GM21526 (cell line): ENCODE results near the gene CCNB2.
"Not testable (repeated sequence)": the region's sequence is repeated elsewhere in the genome, so short reads cannot be mapped to it uniquely, and the experiment has no call there.

Experiments used
- ATAC-seq: cut with Tn5 transposase; IDR thresholded peaks from one replicate; pipeline ENCODE4 v1.9.1; 2021; ENCODE audit warnings: moderate library complexity; ENCODE audit not compliant: unreplicated experiment, low FRiP score

The CCNB2 gene

DNA sequence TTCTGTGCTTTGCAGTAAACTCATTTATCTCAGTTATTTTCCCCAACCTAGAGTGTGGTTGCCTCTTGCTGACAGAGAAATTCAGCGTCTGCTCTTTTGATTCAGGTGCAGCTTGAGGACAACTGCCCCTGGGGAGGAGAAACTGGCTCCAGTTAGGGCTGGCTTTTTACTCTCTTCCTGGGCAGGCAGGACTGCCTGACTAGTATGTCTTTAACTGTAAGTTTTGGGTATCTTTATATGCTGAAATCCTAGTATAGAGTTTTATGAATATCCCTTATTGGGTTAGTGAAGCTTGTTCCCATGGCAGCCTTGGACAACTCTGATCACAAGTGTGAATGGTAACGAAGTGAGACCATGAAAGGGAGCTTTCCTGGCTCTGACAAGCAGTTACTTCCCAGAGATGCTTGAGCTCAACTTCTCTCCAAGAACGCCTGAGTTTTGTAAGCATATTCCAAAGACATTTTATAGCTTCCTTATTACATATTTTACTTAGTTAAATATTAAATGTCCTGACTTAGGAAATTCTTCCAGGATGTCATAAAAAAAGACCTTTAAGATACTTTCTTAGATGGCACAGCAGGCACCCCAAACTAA is 27.1 kb downstream of the CCNB2 start:
- ATAC-seq: no peak

DNA sequence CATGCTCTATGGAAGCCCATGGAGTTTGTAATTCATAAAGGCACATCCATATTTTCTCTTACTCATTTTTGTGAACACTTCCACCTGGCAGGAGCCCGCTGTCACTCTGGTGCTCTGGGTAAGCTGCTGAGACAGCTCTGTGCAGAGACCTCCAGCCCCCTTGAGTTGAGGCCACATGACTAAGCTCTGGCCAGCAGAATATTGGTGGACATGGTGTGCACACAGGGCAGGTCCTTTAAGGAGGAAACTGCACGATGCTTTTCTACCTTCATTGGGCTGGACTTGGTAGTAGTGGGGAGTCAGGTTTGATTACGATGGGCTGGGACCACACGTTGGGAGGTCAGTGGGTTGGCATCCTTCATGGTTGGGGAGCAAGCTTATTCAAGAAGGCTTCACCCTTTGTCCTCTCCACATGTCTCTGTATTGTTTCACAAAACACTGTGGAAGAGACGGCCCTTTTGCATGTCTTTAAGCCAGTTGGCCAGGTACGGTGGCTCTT is 29.0 kb downstream of the CCNB2 start:
- ATAC-seq: no peak

DNA sequence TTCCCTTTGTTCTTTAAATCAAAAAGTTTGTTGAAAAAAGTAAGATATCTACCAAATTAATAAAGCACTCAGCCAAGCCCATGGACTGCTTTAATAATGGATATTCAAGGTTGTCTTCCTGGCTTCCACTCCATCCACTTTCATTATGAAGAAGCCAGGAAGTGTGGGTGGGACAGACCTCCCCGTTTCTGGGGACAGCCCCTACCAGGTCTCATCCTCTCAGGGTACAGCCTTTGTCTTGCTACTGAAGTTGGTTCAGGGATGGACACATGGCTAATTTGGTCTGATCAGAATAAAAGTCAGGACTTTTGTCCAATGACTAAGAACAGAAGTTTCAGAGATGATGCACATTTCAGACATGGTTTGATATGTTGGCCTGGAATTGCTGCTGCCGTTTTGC is 32.6 kb downstream of the CCNB2 start:
- ATAC-seq: no peak

DNA sequence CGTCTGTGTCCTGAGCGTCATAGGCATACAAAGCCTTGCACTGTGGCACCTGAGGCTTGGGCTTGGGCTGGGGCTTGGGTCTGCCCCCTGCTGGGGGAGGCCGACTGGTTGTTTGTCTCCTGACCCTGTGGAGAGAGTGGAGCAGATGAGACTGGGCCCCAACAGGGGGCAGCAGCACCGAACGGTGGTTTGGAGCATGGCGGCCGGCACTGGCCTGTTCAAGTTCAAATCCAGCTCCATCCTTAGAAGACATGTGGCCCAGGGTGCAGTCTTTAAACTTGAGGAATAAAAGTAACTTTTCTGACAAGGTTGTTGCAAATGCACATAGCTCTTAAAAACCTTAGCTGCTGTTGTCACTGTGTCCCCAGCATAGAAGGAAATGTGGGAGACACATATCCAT is 33.3 kb downstream of the CCNB2 start:
- no peak for ATAC-seq

DNA sequence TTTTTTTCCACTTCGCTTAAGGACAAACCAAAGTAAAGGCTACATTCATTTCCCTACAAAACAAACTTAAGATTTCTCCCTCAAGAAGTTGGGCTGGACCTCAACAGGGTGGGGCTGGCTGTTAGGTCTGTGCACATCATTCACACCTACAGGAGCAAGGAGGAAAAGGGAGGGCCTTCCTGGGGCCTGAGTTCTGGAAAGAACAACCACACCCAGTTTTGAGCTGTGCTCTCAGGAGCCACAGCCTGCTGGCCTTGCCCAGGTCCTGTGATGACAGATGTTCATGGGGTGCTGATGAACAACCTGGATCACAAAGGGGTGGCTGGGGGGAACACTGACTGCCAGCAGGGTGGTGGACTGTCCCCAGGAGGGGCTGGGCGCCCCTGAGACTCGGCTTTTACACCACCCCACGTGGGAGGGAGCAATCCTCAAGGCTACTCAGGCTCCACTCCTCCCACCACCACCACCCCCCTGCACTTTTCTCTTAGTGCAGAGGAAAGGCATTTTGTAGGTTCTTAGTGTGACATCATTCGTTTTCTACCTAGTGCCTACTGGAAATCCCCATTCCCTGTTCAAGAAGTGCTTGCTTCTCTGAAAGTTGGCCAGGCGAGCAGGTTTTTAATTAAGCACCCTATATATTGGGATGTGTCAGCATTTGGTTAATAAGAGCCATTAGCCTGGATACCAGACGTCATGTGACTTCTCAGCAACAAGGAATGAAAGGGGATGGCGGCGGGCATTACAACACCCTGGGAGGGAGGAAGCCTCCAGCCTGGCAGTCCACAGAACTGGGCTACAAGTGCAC is 35.7 kb downstream of the CCNB2 start:
- no peak for ATAC-seq

DNA sequence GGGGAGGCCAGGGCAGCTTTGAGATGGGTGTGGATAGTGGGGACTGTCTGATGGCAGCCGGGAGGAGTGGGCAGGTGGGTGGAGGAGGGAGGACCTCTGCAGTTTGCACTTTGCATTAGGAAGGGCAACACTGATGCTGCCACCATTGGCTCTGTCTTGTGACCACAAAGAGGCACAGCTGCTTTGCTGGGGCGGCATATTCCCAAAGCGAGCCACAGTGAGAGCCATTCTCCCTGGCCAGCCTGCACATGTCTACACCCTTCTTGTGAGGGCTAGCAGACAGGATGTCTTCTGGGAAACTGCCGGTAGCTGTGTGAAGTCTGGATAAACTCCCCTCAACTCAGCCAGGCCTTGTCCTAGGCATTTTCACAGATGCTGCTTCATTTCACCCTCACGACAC is 38.3 kb downstream of the CCNB2 start:
- ATAC-seq: no peak

DNA sequence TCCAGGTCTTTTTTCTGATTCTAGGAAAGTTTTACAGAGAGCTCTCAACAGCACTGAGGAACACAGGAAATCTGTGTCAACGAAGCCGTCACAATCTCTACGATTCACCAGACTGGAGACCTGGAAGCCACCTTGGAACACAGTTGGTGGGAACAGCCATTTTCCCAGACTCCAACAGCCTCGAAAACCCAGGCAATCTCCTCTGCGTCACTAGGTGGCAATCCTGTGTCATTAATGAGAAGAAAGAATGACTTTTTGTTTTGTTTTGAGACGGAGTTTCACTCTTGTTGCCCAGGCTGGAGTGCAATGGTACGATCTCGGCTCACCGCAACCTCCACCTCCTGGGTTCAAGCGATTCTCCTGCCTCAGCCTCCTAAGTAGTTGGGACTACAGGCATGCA is 39.6 kb downstream of the CCNB2 start:
- not testable (repeated sequence) for ATAC-seq

DNA sequence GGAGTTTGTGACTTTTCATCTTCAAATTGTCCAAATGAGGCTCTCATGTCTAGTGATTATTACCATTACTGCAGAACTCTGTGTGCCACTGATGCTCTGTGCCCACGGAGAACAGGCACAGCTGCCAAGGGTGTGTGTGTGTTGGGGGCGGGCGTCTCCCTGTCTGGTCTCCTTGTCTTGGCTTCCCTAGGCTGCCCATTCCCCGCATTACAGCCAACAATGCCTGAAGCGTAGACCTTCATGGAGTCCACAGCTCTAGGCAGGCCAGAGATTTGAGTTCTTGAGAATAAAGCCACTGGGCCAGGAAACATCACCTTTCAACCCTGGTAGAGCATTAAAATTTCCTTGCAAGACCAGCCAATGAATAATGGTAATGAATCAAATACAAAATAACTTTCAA is 42.7 kb downstream of the CCNB2 start:
- ATAC-seq: no peak

DNA sequence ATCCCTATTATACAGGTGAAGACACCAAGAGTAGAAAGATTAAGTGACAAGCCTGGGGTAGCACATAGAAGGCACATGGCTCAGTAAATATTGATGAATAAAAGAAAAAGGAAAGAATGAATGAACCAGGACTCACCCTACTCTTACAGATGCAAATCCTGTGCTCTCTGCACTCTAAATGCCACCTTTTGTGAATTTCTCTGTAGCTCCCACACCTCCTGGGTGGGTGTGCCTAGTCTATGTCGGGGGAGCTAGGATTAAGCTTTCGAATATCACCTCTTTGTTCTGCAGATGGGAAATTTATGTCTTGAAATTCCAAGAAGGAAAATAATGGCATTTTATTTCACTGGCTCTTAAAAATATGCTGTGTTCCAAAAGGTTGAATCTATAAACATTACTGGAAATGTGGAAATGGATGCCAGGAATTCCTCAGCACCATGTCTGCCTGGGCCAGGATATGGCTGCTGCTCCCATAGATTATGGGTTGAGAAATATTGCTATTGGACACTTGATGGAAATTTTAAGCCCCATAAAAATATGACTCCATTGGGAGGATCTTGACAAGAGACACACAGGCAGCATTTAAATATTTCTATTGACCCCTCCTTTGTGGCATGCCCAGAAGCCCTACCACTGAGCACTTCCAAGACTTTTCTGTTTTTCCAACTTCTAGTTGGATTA is 43.3 kb downstream of the CCNB2 start:
- ATAC-seq: no peak

DNA sequence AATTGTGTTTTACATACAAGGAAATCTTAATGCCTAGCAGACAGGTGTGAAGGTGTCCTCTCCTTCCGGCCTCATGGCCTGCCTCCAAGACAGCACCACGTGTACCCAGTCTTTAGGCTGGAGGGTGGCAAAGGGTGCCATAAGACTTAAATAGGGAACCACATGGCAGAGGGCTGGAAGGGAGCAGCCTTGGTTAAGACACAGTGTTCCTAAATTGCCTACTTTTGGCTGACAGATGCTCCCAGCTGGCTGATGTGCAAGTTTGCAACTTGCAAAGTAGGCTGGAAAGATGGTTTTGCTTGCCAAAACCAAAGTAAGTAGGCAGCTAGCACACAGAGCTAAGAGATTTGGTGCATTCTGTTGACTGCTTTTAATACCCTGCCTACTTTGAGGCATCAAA is 45.2 kb downstream of the CCNB2 start:
- no peak for ATAC-seq

DNA sequence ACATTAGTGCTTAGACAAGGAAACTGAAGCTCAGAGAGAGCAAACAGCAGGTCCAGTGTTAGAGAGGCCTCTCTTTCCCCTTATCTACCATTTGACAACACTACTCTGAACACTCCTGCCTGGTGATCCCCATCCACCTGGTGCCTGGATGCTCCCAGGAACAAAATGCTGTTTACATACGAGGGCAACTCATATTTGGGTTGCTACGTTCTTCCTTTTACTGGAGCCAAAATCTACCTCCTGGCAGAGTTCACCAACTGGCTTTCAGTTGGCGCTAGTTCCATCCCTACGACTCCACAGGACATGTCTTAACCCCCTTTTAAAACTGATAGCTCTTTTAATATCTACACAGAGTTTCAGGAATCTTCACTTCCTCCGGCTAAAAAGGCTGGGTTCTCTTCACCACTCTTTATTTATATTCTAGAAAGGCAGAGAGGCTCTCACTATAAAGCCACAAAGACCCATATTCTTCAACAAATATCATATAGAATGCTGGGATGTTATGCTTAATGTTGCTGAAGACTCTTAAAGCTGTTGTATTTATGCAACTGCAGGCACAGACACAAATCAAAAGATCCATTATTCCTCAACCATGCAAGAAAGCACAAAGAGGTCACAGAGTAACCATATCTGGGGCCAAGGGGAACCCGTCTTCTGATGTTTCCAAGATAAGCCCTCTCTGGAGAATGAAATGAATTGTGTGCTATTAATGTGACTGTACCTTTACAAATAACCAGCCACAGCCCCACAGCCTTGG is 47.9 kb downstream of the CCNB2 start:
- no peak for ATAC-seq

DNA sequence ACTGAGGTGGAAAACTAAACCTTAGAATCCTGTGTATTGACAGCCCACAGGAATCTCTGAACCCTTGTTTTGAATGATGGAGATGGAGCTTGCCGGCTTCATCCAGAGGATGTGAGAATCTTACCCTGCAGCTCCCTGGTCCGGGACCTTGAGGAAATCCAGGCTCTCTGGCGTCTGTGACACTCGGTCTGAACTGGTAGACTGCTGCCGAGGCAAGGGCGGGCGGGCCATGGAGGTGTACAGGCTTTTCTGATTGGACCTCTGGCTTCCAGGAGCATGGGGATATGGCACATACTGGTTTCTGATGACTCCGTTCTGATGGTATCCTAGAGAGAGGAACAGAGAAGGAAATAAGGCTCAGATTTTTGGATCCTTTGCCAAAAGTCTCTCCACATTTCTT is 48.5 kb downstream of the CCNB2 start:
- no peak for ATAC-seq

DNA sequence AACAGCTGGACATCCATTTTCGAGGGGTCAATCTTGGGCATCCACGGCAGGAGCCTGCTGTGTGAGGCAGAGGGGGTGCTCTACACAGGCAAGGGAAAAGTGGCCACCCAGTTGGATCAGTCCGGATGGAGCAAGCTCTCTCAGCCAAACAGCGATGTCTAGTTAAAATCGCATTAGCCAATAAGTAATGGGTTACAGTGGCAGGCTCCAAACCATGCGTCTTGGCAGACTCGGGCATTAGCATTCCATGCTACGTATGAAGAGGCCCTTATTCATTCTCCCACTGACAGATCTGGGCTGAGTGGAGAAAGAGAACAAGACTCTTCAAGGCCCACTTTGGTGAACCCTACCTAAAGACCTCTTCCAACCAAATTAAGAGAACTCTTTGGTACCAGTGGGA is 49.3 kb downstream of the CCNB2 start:
- no peak for ATAC-seq

DNA sequence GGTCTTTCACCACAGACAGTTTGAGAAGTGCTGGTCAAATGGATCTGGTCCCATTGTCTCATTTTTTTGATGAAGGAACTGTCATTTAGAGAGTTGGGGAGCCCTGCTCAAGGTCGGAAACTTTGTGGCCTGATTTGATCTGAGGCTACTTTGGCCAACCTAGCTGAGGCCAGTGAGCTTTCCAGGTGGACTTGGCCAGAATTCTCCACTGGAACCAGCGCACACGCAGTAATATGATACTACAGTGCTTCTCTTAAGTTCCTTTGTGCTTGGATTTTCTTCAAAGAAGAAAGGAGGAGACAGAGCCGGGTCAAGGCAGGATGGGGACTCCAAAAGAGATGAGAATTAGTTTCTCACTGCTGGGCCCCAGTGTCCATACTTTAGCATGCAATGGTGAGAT is 50.5 kb downstream of the CCNB2 start:
- no peak for ATAC-seq

DNA sequence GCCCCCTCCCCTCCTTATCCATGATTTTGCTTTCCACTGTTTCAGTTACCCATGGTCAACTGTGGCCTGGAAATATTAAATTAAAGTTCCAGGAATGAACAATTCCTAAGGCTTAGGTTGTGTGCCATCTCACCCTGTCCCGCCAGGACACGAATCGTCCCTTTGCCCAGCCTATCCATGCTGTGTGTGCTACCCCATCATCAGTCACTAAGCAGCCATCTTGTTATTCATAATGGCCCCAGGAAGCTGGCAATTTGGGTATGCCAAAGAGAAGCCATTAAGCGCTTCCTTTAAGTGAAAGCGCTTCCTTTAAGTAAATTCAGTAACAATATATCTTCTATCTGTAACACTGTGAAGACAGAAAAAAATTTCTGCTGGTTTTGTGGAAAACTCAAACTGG is 52.5 kb downstream of the CCNB2 start:
- no peak for ATAC-seq

DNA sequence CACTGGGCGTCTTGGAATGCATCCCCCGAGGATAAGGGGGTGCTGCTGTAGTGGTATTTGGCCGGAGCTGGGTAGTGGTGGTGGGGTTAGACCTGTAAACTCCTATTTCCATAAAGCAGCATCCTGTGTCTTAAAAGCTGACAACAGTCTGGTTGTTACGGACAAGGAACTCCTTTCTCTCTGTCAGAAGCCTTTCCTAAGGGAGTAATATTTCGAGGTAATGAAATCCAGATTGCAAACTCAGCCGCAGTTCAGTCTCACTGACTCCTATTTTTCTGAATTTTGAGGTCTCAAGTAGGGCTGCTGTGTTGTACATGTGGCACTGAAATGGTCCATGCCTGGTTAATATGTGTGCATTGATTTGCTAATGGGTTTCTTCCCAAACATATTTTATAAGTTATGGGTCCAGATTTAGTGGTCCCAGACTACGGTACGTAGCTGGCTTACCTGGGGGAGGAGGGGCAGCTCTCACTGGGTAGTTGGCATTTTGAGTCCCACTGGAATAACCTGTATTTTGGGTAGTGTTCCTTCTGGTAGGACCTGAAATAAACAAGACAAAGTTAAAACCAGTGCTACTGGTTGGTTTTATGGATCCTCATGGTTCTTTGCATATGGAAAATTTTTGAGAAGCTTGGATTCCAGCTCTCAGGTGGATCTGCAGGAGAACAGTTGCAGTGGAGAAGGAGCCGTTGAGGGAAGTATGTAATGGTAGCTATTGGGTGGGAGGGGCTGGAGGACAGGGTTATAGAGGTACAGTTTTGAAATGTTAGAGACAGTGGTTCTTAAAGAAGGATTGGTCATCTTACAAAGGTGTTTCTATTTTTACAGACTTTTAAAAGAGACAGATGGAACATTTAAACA is 53.1 kb downstream of the CCNB2 start:
- no peak for ATAC-seq

DNA sequence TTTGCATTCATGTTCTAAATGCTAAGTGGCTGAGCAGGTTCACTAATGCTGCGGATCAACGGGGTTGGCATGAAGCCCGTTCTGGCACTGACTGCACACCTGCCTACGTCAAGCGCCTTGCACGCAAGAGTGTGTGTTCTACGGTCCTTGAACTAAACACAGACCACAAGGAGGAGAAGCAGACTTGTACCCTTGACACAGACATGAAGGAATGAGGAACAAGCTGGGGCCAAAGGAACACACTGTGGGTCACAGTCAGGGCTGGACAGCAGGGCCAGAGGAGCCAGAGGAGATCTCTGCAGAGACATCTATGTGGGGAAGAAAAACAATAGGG is 53.7 kb downstream of the CCNB2 start:
- ATAC-seq: no peak

DNA sequence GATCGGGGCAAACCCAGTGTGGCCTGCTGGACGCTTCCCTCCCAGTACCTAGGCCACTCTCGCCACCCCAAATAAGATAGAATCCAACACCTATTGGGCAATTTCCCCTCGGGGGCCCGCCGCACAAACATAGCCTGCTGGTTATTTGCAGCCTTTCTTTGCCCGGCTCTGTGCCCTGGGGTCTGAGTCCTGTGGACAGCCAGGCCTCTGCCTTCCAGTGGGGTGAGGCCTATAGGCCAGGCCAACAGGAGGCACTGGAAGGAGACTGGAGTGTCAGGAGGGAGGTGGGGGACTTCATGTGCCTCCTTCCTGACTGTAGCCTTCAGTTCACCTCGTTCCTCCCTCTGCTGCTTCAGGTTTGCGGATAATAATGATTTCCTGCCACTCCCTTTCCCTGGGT is 54.3 kb downstream of the CCNB2 start:
- ATAC-seq: no peak

DNA sequence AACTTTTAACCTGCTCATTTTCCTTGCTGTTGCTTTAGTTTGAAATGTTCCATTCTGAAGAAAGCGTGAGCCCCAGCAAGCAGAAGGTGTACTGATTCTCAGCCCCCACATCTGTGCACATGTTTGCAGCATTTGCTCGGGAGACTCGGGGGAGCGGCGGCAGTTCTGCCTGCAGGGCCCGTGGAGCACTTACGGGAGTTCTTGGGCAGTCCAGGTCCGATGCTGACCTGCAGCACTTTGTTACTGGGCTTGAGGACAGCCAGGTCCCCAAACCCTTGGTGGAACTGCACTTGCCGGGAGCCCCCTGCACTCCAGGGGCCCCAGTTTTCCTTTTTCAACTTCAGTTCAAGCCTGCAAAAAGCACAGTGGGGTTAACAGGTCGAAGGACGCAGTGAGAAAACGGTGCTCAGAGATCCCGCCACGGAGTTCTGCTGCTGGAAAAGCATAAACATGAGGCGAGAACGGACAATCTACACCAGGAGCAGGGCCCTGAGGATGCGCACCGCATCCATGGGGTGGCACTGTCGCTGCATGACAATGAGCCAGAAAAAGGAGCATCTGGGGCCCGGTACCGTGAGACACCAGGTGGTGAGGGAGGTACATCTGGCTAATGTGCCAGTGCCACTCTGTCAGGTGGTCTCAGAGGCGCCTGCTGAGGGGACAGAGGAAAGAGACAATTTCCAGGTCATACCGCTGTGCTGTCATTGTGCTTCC is 56.1 kb downstream of the CCNB2 start:
- ATAC-seq: no peak

DNA sequence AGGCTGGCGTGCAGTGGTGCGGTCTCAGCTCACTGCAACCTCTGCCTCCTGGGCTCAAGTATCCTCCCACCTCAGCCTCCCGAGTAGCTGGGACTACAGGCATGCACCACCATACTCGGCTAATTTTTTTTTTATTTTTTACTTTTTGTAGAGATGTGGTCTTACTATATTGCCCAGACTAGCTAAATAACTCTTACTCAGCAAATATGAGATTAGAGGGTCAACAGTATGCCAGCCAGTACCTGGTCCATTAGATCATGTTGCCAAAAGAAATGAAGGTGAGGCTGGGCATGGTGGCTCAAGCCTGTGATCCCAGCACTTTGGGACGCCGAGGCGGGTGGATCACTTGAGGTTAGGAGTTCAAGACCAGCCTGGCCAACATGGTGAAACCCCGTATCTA is 57.1 kb downstream of the CCNB2 start:
- not testable (repeated sequence) for ATAC-seq
